HCT116 (cell line): ENCODE results near the gene RANBP17. TPM values are rescaled to one million over a fixed set of nuclear protein-coding genes. Genes with fewer than 3 reads are reported as not detected.

Experiments used
- ATAC-seq: fragments of 200-7000 bp; cut with Tn5 transposase; 2 replicates; pipeline ENCODE4 v1.9.1; 2020; ENCODE audit warnings: mild to moderate bottlenecking, moderate library complexity
- BruUV-seq: library from RNA; stranded (reverse); fragments of 400-500 nt; replicated peaks from 2 replicates; lab custom pipeline; 2021; lab: Mats Ljungman, UMichigan
- CTCF ChIA-PET: fragments of 300-600 bp; sonication (Branson Sonifier 250); formaldehyde crosslinking; loops from one replicate; lab custom pipeline; 2021; ENCODE audit warnings: antibody characterized with exemption; lab: Charles Lee
- POLR2A ChIA-PET: fragments of 300-600, 350-600 bp; sonication (Branson Sonifier 250); formaldehyde crosslinking; loops from one replicate; lab custom pipeline; 2021; ENCODE audit warnings: antibody characterized with exemption; lab: Charles Lee
- RAD21 ChIA-PET, 2 experiments: fragments of 300-600 bp; sonication (Branson Sonifier 250); formaldehyde crosslinking; loops; one replicate each; lab custom pipeline; 2023; ENCODE audit warnings: low total read pairs in 2 of 2; ENCODE audit not compliant: uncharacterized antibody in 2 of 2, unreplicated experiment in 2 of 2, low non-redundant PET in 1 of 2; lab: Charles Lee
- DNase-seq: peaks from one replicate; pipeline ENCODE4 v3.0.0-alpha.2; 2010; ENCODE audit warnings: low read depth, low spot score
- H2AFZ ChIP-seq: fragments of 200-600 bp; shearing (Covaris generic), sonication (generic); 2 replicates; pipeline ENCODE4 v1.6.1; 2017; ENCODE audit warnings: low read depth, mixed run types, mixed read lengths, antibody characterized with exemption, low read length; ENCODE audit not compliant: poor library complexity, severe bottlenecking
- H3K27ac ChIP-seq: 2 replicates; pipeline ENCODE4 v1.5.1; 2012; ENCODE audit warnings: low read depth, low read length
- H3K27me3 ChIP-seq: fragments of 200-600 bp; sonication (generic); 2 replicates; pipeline ENCODE4 v1.6.1; 2016; ENCODE audit warnings: mixed run types, low read length, mixed read lengths; ENCODE audit not compliant: insufficient read depth
- H3K36me3 ChIP-seq, 2 experiments: fragments of 200-500 bp in 1 of 2; fragments of 200-600 bp in 1 of 2; sonication (Bioruptor generic) in 1 of 2; sonication (generic) in 1 of 2; 2 replicates each; pipeline versions ENCODE4 v1.5.1 to v1.6.1; 2014 to 2016; ENCODE audit warnings: low read length in 2 of 2, inconsistent platforms in 1 of 2, mixed read lengths in 1 of 2, mixed run types in 1 of 2; ENCODE audit not compliant: insufficient read depth in 2 of 2, control insufficient read depth in 1 of 2
- H3K4me1 ChIP-seq, 2 experiments: fragments of 200-600 bp in 1 of 2; sonication (generic) in 1 of 2; 2 replicates each; pipeline versions ENCODE4 v1.5.1 to v1.6.1; 2012 to 2017; ENCODE audit warnings: low read length in 2 of 2, inconsistent platforms in 1 of 2, mild to moderate bottlenecking in 1 of 2, mixed read lengths in 1 of 2, mixed run types in 1 of 2, moderate library complexity in 1 of 2; ENCODE audit not compliant: insufficient read depth in 2 of 2, control insufficient read depth in 1 of 2
- H3K4me2 ChIP-seq: fragments of 200-600 bp; sonication (generic); 2 replicates; pipeline ENCODE4 v1.6.1; 2017; ENCODE audit warnings: mixed run types, low read length, mixed read lengths
- H3K4me3 ChIP-seq, 2 experiments: fragments of 200-600 bp in 1 of 2; sonication (generic) in 1 of 2; replicated peaks in 1 of 2; 2 replicates each; pipeline ENCODE4 v1.5.1; 2011 to 2016; ENCODE audit warnings: low read length in 2 of 2, control low read depth in 1 of 2, low read depth in 1 of 2, mild to moderate bottlenecking in 1 of 2, mixed read lengths in 1 of 2, mixed run types in 1 of 2
- H3K79me2 ChIP-seq: fragments of 200-600 bp; sonication (generic); 2 replicates; pipeline ENCODE4 v1.6.1; 2017; ENCODE audit warnings: mild to moderate bottlenecking, mixed run types, low read length, moderate library complexity, mixed read lengths; ENCODE audit not compliant: insufficient read depth
- H3K9ac ChIP-seq: fragments of 200-600 bp; sonication (generic); 2 replicates; pipeline ENCODE4 v1.6.1; 2016; ENCODE audit warnings: low read length, mixed read lengths
- H3K9me2 ChIP-seq: fragments of 200-600 bp; sonication (generic), shearing (Covaris generic); 2 replicates; pipeline ENCODE4 v1.6.1; 2017; ENCODE audit warnings: mixed run types, mild to moderate bottlenecking, moderate library complexity; ENCODE audit not compliant: insufficient read depth
- H3K9me3 ChIP-seq, 2 experiments: fragments of 200-500 bp in 1 of 2; fragments of 200-600 bp in 1 of 2; sonication (Bioruptor generic) in 1 of 2; sonication (generic) in 1 of 2; 2 replicates each; pipeline ENCODE4 v1.6.1; 2014 to 2017; ENCODE audit warnings: low read length in 2 of 2, mixed read lengths in 2 of 2, inconsistent platforms in 1 of 2, low read depth in 1 of 2, mild to moderate bottlenecking in 1 of 2, mixed run types in 1 of 2, moderate library complexity in 1 of 2; ENCODE audit not compliant: control insufficient read depth in 1 of 2, insufficient read depth in 1 of 2
- H4K20me1 ChIP-seq: fragments of 200-600 bp; sonication (generic), shearing (Covaris generic); 2 replicates; pipeline ENCODE4 v1.6.1; 2017; ENCODE audit warnings: mixed run types, mild to moderate bottlenecking, moderate library complexity; ENCODE audit not compliant: insufficient read depth
- FOSL1 ChIP-seq: IDR thresholded peaks from 2 replicates; pipeline ENCODE4 v1.6.1; 2012; ENCODE audit warnings: low read depth
- RAD21 ChIP-seq: IDR thresholded peaks from 2 replicates; pipeline ENCODE4 v1.6.1; 2012; ENCODE audit warnings: low read depth, mild to moderate bottlenecking
- SP1 ChIP-seq: IDR thresholded peaks from 2 replicates; pipeline ENCODE4 v1.6.1; 2012; ENCODE audit warnings: low read depth
- ZFX ChIP-seq: fragments of 450-650 bp; IDR thresholded peaks from 2 replicates; pipeline ENCODE4 v1.6.1; 2017
- intact Hi-C: fragments of 100-400 bp; cut with micrococcal nuclease; formaldehyde crosslinking; loops from 2 replicates; pipeline ENCODE4 v1.10.0; 2022
- total RNA-seq: library from RNA; stranded (reverse); gene quantifications from one replicate; pipeline ENCODE4 v1.2.1, GENCODE V29; 2021; ENCODE audit not compliant: unreplicated experiment
- TF ChIP-seq, protein P1 (sequence below), 3 experiments: fragments of 200-600 bp in 1 of 3; sonication (generic) in 1 of 3; IDR thresholded peaks in 2 of 3; conservative IDR thresholded peaks in 1 of 3; 2 replicates each; pipeline ENCODE4 v1.5.1; 2012 to 2017; ENCODE audit warnings: low read depth in 2 of 3, low read length in 2 of 3, antibody characterized with exemption in 1 of 3, borderline replicate concordance in 1 of 3, control low read depth in 1 of 3, mild to moderate bottlenecking in 1 of 3, mixed read lengths in 1 of 3, mixed run types in 1 of 3, moderate library complexity in 1 of 3; ENCODE audit not compliant: insufficient read depth in 1 of 3

The RANBP17 gene
- total RNA-seq, 1 experiment from 2014 or later: 18.2 TPM

GRCh38 chr5:171162596-171162995, 300.8 kb downstream of the RANBP17 start:
- intact Hi-C loops: no loop called here
- Histone ChIP-seq H3K79me2 (no peaks in the 10 kb centered on the region), H3K9ac (no peak overlapping the region), H3K9me2 (no peaks in the 10 kb centered on the region), H3K36me3 (no peaks in the 10 kb centered on the region), H3K4me3 (no peak overlapping the region), H3K27ac (no peak overlapping the region), H3K4me1 (no peaks in the 10 kb centered on the region), H3K9me3 (no peaks in the 10 kb centered on the region), H2AFZ (no peak overlapping the region), H3K4me2 (no peak overlapping the region), H4K20me1 (no peaks in the 10 kb centered on the region), H3K27me3 (no peaks in the 10 kb centered on the region)
- TF ChIP-seq SP1 (no peak), RAD21 (peak; percentile 45; the same call in 1 of the 2 replicates)
- TF ChIP-seq, protein P1, sequence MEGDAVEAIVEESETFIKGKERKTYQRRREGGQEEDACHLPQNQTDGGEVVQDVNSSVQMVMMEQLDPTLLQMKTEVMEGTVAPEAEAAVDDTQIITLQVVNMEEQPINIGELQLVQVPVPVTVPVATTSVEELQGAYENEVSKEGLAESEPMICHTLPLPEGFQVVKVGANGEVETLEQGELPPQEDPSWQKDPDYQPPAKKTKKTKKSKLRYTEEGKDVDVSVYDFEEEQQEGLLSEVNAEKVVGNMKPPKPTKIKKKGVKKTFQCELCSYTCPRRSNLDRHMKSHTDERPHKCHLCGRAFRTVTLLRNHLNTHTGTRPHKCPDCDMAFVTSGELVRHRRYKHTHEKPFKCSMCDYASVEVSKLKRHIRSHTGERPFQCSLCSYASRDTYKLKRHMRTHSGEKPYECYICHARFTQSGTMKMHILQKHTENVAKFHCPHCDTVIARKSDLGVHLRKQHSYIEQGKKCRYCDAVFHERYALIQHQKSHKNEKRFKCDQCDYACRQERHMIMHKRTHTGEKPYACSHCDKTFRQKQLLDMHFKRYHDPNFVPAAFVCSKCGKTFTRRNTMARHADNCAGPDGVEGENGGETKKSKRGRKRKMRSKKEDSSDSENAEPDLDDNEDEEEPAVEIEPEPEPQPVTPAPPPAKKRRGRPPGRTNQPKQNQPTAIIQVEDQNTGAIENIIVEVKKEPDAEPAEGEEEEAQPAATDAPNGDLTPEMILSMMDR (IDR thresholded peaks at IDR 0.05 in 2 of 3, conservative IDR thresholded peaks at IDR 0.05 in 1 of 3; ENCODE audit: borderline replicate concordance in 1 of 3, insufficient read depth in 1 of 3, low read depth in 2 of 3, low read length in 2 of 3): peak in 2 of 3 experiments; percentile 57 to 59; a peak in 4 of 6 replicates
- peak; percentile 8 for DNase-seq
- RAD21 ChIA-PET: no interaction called here
- CTCF ChIA-PET: no interaction called here
- POLR2A ChIA-PET: no interaction called here
- BruUV-seq: no TSS peak
- peak; percentile 98 for ATAC-seq

DNA sequence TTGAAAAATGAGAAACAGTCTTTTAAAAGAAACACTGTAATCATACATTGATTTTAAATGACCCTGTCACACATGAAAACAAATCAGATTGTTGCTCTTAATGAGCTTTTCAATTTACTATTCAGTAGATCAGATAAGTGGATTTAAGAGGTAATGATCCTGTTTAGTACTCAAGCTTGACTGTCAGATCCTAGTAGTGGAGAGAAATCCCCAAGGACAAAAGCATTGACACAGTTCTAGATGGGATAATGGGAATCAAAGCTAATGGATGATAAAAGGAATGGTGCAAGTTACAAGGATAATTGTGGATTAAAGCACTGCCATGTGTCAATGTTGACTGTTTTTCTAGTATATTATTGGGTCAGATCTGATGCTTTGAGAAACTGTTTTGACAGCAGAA, 304.9 kb downstream of the RANBP17 start:
- no peak overlapping the region for H3K9ac ChIP-seq
- DNase-seq (no peak), ATAC-seq (no peak)
- H3K27me3 ChIP-seq: no peaks in the 10 kb centered on the region
- no peaks in the 10 kb centered on the region for H3K79me2 ChIP-seq
- no peaks in the 10 kb centered on the region for H3K36me3 ChIP-seq
- BruUV-seq: no TSS peak
- H3K4me2 ChIP-seq: no peak overlapping the region
- no peaks in the 10 kb centered on the region for H4K20me1 ChIP-seq
- RAD21 ChIA-PET: no interaction called here
- POLR2A ChIA-PET: no interaction called here
- intact Hi-C loops: no loop called here
- no peak overlapping the region for H2AFZ ChIP-seq
- no peak overlapping the region for H3K27ac ChIP-seq
- H3K9me2 ChIP-seq: no peaks in the 10 kb centered on the region
- no peaks in the 10 kb centered on the region for H3K4me1 ChIP-seq
- no peak for TF ChIP-seq FOSL1
- TF ChIP-seq ZFX: no peak
- H3K9me3 ChIP-seq: no peaks in the 10 kb centered on the region
- CTCF ChIA-PET: no interaction called here
- H3K4me3 ChIP-seq: no peak overlapping the region
